ENCODE results near the gene LOXHD1.

LOXHD1 gene, protein sequence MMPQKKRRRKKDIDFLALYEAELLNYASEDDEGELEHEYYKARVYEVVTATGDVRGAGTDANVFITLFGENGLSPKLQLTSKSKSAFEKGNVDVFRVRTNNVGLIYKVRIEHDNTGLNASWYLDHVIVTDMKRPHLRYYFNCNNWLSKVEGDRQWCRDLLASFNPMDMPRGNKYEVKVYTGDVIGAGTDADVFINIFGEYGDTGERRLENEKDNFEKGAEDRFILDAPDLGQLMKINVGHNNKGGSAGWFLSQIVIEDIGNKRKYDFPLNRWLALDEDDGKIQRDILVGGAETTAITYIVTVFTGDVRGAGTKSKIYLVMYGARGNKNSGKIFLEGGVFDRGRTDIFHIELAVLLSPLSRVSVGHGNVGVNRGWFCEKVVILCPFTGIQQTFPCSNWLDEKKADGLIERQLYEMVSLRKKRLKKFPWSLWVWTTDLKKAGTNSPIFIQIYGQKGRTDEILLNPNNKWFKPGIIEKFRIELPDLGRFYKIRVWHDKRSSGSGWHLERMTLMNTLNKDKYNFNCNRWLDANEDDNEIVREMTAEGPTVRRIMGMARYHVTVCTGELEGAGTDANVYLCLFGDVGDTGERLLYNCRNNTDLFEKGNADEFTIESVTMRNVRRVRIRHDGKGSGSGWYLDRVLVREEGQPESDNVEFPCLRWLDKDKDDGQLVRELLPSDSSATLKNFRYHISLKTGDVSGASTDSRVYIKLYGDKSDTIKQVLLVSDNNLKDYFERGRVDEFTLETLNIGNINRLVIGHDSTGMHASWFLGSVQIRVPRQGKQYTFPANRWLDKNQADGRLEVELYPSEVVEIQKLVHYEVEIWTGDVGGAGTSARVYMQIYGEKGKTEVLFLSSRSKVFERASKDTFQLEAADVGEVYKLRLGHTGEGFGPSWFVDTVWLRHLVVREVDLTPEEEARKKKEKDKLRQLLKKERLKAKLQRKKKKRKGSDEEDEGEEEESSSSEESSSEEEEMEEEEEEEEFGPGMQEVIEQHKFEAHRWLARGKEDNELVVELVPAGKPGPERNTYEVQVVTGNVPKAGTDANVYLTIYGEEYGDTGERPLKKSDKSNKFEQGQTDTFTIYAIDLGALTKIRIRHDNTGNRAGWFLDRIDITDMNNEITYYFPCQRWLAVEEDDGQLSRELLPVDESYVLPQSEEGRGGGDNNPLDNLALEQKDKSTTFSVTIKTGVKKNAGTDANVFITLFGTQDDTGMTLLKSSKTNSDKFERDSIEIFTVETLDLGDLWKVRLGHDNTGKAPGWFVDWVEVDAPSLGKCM (N-terminal part only)

DNA sequence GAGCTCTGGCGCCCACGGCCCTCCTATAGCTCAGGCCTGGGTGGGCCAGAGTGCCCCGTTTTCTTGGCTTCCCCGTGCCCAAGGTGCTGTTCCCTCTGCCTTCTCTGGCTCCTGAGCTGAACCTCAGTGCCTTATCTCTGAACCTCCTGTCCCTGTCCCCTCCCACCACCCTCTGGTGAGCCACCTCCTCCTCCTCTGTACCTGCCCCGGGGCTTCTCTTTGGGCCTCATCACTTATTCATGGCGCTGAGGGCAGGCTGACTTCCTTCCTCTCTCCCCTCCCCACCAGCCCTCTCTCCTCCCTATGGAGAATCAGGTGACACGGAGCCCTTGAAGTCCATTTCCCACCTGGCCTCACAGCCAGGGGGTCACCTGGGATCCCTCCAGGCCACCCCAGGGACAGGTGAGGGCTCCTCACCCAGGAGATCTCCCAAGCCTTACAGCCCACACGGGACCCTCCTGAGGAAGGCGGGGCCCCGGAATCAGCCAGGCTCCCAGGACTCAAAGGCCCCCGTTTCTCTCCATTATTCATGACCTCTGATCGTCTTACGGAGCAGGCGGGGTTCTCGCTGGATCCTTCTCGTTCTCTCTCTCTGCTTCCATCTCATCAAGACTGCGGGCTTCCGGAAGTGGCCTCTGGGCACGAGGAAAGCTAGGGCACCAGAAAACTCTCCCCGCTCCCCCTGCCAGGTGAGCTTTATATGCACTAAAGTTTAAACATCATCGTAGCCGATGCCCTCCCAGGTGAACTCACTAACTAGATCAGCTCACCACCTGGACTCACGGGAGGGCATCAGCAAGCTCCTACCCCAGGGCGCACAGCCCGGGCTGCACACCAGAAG is at the start of gene LOXHD1:
Gene LOXHD1 (minus strand): TSS at position 106 of the 841 bp plus-strand sequence. CDS start 187 bp downstream, outside the sequence.
- no peak for DNase-seq

DNA sequence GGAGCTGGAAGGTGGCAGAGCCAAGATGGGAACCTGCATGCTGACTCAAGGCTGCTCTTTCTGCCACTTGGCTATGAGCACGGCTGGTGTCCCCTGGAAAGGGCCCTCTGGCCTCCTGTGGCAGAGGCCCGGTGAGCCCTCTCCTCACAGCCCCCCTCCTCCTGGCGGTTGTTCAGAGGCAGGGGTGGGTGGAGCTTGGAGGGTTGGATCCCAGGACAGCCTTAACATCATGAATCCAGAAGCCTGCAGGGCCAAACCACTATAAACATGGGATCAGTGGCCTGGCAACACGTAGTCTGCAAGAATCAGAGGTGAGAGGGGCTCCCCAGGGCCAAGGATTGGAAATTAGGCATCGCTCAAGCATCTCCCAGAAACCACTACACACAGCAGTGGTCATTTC is 48.5 kb upstream of the LOXHD1 start:
- DNase-seq, result no peak

DNA sequence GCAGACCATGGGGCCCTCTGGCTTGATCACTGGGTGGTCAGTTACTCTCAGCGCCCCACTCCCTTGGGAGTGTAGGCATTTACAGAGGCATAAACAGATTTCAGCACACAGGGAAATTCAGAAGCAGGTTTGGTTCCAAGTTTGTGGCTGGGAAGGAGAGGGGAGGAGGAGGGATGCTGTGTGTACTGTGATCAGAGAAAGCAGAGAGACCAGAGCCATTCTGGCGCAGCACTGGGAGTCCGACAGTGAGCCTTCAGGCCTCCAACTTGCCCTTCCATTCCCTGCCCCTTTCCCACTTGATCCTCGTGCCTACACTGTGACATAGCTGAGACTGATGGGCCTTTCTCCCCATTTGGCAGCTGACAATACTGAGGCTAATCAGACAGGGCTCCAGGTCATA is 47.8 kb upstream of the LOXHD1 start:
- DNase-seq, result no peak

DNA sequence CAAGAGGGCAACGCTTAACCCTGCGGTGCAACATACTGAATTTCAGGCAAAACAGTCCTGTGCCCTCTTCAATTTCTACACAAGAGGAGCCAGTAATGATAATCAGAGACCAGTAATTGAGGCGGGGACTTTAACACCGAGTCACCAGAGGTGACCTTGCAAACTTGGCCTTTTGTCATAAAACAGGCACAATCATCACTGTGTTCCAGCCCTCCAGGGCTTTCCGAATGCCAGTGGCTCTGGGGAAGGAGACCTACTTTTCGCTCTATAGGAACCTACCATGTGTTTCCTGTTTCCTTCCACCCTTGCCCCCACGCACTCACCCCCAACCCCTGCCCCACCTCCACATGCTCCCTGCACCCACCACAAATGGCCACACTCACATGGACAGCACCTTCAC is 47.2 kb upstream of the LOXHD1 start:
- DNase-seq, result no peak

DNA sequence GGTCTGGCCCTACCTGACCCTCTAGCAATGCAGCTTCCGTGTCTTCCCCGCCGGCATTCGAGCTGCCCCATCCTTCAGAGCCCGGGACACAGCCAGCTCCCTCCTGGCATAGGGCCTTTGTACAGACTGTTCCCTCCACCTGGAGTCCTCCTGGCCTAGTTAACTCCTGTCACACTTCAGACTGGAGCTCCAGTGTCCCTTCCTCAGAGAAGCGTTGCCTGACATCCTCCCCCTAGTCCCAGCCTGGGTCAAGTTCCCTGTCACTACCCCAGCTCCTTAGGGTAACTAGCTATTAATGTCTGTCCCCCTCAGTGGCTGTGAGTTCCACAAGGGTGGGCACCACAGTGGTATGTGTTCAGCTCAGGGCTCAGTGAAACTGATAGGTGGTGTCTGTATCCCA is 45.5 kb upstream of the LOXHD1 start:
- DNase-seq, result no peak

DNA sequence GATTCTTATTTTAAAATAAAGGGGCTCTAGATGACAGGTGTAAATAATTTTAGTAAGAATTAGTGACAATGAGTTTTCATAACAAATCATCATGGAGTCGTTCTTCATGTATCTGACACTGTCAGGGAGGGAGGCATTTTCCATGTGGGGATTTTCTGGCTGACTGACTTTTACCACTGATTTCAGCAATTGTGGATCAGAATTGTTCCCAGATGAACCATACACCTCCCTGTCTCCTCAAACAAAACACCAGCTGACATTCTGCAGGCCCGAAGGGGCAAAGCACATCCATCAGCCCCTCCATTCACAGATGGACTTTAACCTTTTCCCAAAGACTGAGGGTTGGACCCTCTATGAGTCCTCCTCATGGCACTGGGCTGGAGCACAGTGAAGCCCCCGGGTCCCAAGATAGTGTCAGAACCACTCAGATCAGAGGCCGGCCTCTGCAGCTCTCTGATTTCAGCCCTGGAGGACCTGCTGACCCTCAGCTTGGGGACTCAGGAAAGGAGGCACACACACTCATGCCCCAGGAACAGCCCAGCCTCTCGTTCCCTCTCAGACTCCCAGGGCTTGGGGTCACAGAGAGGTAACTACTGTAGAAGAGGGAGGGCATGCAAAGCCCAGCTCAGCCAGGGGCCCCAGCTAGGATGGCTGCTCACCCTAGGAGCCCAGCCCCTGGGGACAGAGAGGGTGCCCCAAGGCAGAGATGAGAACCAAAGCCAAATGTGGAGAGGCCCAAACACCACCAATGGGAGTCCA is 43.2 kb upstream of the LOXHD1 start:
- no peak for DNase-seq

DNA sequence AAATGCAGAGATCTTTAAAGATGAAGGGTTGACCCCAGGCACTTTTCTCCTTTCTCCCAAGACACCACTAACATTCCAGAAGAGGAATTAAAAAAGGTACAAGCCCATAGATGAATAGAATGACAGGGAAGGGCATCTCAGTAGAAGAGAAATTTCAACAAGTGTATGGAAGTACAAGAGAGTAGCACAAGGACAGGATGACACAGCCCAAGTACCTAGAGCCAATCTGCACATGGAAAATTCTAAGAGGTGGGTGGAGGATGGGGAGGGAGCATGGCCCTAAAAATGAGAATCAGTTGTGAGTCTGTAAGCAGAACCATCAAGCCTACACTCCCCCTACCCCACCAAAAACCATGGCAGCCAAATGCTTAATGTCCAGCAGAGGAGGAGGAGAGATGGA is 39.7 kb upstream of the LOXHD1 start:
- DNase-seq, result no peak

DNA sequence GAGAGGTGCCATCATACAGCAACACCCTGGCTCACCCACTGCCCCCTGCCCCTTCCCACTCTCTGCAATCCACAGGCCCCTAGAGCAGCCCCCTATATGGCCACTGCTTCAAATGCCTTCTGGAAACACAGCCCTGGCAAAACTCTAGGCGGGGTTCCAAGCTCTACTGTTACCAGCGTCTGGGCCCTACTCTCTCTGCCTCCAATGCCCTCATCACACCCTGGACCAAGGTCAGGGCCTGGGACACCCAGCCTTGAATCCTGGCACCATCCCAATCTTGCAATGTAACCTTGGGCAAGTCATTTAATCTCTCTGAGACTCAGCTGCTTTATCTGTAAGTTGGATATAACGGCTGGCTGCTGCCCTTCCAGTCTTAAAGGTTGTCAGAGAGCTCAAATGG is 39.2 kb upstream of the LOXHD1 start:
- DNase-seq, result no peak

DNA sequence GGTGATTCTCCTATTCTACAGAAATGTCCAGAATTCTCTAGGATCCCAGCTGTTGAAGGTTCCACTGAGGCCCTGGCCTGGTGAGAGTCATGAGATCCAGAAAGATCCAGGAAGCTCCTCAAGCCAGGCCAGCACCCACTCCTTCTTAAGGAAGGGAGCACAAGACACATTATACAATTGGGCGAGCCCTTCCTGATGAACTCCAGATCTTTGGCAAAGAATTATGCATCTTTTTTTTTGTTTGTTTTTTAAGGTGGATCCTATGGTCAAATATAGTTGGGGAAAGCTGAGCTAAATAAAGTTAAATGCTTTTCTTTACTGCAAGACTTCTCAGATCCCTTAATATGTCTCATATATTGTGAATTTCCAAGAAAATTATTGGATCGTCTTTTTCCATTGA is 37.0 kb upstream of the LOXHD1 start:
- no peak for DNase-seq

DNA sequence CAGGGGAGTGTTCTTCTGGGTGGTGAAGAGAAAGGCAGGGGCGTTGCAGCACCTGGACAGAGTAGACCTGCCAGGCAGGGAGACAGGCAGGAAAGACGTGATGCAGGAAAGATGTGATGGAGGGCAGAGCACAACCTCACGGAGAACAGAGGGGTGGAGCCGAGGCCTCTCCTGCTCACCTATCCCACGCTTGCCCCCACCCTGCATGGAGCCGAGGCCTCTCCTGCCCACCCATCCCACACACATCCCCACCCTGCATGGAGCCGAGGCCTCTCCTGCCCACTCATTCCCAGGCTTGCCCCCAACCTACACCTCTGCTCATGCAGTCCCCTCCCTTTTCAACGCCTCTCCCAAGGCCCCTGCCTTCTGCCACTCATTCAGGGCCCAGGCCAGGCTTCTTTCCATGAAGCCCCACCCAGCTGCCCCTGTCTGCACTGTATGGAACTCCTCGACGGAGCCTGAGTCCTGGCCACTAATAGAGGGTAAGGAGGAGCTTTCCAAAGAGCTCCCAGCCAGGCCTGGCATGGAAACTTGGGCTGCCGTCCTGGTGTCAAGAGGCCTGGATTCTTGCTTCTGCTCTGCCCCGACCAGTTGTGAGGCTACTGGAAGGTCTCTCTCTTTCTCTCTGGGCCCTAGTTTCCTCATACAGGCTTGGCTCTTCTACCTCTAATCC is 32.0 kb upstream of the LOXHD1 start:
- DNase-seq, result no peak

DNA sequence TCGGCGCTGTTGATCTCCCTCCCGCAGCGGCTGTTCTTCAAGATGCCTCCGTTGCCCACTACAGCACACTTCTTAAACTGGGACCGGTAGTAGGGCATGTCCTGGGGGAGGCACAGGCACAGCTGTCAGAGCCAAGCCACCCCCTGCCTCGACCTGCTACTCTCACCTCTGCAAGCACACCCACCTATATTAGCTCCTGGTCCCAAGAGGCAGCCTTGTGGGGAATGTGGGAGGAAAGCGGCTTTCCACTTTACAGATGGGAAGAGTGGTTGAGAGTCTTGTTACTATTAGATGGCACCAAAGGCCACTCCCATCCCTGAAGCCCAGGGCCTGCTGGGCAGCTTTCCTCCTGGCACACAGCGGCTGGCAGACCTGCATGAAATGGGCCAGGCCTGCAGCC is 29.2 kb upstream of the LOXHD1 start:
- DNase-seq, result no peak

DNA sequence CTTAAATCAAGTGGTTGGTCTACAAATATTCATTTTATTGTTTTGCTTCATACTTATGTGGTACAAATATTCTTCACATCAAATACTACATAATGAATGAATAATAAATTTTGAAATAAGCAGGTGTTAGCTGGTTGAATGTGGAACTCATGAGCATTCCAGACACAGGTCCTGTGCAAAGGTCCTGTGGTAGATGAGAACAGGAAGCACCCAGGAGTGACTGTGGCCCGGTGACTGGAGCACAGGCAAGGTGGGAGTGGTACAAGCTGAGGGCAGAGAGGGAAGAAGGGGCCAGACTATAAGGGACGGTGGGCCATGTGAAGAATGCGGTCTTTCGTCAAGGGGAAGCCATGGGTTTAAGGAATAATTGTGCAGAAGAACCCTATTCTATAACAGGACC is 26.2 kb upstream of the LOXHD1 start:
- DNase-seq, result no peak

DNA sequence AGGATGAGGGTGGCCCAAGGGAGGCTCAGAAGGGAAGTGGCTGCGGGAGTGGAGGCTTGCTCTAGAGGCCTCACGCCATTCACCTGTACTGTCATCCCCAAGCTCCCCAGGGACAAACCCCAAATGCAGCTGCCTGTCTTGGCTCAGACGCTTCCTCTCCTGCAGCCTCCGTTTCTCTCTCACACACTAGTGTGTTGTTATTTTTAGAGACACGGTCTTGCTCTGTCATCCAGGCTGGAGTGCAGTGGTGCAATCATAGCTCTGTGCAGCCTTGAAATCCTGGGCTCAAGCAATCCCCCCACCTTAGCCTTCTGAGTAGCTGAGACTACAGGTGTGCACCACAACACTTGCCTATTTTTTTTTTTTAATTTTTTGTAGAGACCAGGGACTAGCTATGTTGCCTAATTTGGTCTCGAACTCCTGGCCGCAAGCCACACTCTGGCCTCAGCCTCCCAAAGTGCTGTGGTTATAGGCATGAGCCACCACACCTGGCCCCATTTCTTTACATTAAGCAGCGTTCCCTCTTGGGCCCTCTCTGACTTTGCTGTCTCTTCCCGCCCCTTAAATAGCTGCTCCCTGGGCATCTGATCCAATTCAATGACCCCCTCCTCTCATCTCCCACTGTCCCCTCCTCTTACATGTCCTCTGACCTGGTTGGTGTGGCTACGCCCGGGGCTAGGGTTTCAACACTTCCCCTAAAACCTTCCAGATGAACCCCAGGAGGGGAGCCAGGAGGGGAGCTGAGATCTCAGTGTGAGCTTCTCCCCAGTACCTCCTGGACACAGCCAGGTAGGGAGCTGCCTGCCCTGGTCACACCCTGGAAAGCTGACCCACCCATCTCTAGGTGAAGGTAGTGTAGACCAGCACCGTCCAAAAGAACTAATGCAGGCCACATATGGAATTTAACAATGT is 24.0 kb upstream of the LOXHD1 start:
- DNase-seq, result no peak

DNA sequence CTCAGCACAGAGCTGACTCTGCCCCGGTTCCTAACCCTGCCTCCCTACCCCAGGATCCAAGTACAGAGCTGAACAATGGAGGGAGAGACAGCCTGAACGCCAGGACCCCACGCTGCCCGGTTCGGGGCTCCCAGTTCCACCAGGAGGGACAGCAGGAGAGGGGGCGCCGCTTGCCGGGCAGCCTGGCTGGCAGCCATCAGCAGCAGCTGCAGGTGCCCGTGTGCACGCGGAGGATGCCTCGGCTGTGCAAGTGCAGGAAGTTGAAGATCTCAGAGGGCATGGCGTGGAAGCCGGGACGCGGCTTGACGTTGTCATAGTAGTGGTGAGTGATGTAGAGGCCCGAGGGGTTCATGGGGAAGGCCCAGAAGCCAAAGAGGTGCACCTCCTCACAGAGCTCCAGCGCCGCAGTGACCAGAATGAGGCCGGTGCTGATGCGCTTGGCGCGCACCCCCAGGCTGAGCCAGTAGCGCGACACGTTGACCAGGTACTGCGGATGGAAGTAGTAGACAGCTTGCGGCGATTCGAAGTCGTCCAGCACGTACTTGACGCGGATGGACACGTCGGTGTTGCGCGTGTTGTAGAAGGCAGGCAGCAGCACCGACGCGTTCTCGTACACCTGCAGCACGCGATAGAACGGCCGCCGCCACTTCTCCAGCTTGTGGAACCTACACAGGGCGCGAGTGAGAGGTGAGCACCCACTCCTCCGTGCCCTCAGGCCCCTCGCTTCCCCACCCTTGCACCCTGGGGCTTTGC is 23.0 kb upstream of the LOXHD1 start:
- DNase-seq, result no peak

DNA sequence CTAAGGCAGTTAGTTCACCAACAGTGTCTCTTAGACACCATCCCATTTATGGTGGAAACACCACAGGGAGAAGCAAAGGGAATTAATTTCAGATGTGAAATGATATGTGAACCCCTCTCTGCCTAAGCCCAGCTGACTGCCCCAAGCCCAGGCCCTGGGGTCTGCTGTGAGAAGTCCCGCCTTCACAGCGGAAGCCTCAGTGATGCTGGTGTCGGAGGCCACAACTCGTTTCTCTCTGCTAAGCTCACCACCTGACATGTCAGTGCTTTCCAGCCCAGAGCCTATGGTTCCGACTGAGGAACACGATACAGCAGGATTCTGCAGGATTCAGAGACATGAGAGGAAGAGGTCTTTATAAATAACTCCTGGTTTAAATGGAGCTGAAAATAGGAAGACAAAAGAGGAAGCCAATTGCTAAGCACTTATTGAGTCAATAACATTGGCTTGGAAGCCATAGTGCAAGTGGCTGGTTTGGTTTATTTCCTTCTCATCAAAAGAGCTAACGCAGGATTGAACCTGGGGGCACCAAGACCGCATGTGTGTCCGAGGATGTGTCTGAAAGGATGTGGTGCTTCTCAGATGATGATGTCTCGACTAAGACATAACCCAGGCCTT is 21.9 kb upstream of the LOXHD1 start:
- no peak for DNase-seq

DNA sequence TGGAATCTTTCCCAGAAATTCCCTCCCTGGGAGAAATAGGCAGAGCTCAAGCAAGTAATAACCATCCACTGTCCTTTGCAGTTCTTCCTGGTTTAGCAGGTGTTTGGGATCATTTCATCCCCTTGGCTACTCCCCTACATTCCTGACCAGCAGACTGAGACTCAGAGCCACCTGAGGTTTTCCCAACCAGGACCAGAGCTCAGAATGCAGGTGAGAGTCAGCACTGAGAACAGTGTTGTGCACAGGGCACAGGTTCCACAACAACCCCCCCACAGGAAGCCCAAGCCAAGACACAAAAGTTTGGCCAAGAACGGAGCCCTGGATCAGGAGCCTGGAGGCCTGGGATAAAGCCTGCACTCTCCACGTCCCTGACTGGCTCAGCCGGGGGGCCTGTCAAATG is 21.0 kb upstream of the LOXHD1 start:
- DNase-seq, result no peak

DNA sequence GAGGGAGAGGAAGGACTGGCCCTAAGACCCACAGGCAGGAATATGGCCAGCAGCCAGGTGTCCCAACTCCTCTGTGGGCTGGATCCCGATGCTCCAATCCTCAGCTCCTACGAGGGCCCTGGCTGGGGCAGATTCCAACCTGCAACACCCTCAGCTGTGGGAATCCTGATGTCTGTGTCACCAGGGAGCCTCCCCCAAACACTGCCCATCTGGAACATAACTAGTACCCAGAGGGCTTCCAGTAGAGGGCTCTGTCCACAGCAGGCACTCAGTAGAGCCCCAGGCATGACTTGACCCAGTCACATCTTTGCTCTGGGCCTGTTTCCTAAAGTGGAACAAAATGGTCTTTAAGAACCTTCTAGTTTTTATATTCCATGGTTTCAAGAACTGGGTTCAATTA is 20.6 kb upstream of the LOXHD1 start:
- no peak for DNase-seq

DNA sequence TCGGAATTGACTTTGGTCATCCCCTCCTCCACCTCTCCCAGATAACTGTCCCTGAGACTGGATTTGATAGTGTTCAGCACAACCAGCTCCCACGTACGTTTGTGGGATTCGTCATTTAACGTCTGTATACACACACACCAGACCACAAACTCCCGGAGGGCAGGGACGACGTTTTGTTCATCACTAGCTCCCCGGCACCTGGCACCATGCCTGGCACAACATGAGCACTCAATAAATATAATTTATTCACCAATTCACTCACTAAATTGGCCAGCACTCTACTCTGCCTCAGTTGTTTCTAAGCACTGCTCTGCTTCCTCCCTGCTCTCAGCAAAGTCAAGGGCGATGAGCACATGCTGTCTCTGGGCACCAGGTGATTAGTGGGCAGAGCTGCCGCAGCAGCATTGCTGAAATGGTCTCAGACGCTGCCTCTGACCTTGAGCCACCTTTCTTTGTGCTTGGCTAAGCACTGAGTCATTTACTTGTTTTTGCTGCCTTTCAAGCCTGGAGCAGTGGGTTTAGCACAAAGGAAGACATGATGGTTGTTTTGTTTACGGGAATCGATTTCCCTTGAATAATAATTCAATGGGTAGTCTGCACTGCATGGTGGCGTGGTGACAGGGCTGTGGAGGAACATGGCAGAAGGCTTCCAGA is 19.3 kb upstream of the LOXHD1 start:
- DNase-seq, result no peak

Data from activated T-cell treated with anti-CD3 and anti-CD28 coated beads, Interleukin-2, amount 50 U/mL, for 48 hours (primary cell).